LNCaP clone FGC (cell line): Measurements from ENCODE around the gene MRTFA.

ENCODE experiments used
- DNase-seq: peaks from one replicate; pipeline ENCODE4 v3.0.0-alpha.2; 2011; ENCODE audit warnings: low read depth
- H3K4me3 ChIP-seq: 2 replicates; pipeline ENCODE4 v1.5.1; 2011; ENCODE audit warnings: mild to moderate bottlenecking, low read depth, low read length, control low read depth
- CTCF ChIP-seq: IDR thresholded peaks from 2 replicates; pipeline ENCODE4 v1.5.1; 2012; ENCODE audit warnings: mild to moderate bottlenecking; ENCODE audit not compliant: control insufficient read depth, insufficient read depth; ENCODE audit errors: extremely low read depth

Gene MRTFA

DNA sequence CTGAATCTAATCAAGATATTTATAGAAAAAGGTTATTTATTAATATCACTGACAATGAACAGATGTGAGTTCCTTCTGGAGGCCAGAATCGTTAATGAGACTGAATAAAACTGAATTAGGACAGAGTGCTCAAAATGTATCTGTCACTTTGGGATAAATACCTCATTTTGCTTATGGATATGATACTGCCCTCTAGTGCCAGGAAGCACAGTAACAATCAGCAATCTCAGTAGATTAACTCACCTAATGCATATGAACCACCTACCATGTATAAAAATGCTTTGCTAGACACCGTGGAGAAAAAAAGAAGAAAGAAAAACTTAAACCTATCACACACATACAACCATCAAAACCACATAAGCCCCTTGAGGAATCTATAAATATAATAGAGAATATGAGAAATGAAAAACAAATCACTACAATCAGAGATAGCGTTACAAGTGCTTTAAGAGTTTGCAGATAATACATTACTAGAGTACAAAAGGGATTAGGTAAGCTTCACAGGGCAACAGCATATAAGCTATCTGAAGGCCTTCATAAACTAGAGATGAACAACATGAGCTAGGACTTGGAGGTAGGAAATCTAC, 148.8 kb downstream of the MRTFA start:
- no peak overlapping the region for H3K4me3 ChIP-seq
- TF ChIP-seq CTCF = peak; percentile 73
- DNase-seq = no peak

GRCh38 chr22:40486962-40487602, 149.4 kb downstream of the MRTFA start:
- no peak for TF ChIP-seq CTCF
- no peak for DNase-seq
- H3K4me3 ChIP-seq = no peak overlapping the region

GRCh38 chr22:40485813-40486667, 150.5 kb downstream of the MRTFA start:
- DNase-seq = no peak
- no peak overlapping the region for H3K4me3 ChIP-seq
- no peak for TF ChIP-seq CTCF

DNA sequence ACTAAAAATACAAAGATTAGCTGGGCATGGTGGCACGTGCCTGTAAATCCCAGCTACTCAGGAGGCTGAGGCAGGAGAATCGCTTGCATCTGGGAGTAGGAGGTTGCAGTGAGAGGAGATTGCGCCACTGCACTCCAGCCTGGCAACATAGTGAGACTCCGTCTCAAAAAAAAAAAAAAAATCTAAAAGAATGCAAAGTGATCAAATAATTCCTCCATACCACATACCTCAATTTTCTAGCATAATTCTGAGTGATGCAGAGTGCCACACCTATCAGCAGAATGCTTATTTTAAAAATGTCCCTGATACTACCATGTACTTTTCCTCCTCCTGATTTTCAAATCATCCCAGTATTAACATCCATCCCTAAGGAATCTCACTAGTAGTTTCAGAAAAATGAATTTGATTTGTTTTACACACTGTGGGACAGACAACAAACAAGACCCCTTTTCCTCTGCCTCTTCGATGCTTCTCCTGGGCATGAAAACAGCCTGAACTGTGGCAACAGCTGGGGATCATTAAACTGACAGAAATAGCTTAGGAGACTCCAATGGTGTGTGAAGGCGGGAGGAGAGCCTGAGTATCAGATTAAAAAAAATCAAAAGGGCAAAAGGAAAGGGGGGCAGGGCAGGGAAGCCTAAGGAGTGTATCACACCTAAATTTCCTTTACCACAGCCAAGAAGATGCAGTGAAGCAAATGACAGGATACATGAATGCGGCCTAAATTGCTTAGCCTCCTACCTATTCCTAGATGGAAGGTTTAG, 151.4 kb downstream of the MRTFA start:
- no peak for TF ChIP-seq CTCF
- no peak for DNase-seq
- no peak overlapping the region for H3K4me3 ChIP-seq

DNA sequence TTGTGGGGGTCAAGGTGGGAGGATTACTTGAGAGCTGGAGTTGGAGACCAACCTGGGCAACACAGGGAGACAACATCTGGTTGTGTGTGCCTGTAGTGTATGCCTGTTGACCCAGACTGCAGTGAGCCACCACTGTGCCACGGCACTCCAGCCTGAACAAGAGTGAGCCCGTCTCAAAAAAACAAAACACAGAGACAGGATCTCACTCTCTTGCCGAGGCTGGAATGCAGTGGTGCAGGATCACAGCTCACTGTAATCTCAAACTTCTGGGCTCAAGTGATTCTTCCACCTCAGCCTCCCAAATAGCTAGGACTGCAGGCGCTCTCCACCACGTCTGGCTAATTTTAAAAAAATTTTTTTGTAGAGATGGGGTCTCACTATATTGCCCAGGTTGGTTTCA, 153.6 kb downstream of the MRTFA start:
- no peak for DNase-seq
- TF ChIP-seq CTCF = no peak
- H3K4me3 ChIP-seq = no peak overlapping the region

DNA sequence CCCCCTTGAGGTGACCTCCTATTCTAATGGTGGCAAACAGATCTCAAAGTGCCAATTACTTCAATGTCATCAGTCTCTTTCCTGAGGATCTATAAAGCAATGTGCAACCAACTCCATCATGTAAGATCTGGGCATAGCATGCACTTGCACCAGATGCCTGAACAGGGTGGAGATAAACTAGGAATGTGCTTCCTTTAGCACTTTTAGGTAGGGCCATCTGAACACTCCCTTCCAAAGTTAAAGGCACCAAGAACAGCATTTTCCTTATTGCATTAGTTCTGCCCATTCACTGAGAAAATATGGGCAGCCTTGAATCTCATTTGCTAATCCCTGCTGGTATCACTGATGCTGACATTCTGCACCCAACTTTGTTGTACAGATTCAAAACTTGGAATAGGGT, 154.1 kb downstream of the MRTFA start:
- no peak for DNase-seq
- TF ChIP-seq CTCF = no peak
- no peak overlapping the region for H3K4me3 ChIP-seq
